ENCODE results near the gene ADAMTS9.

- TF ChIP-seq CTCF (IDR thresholded peaks at IDR 0.05) (no peak), EZH2 (IDR thresholded peaks at IDR 0.05) (no peak), EZH2phosphoT487 (IDR thresholded peaks at IDR 0.05) (no peak)
These were observed 55.8 kb downstream of the ADAMTS9 start for GRCh38 chr3:64631951-64632350.

All from neural progenitor cell (in vitro differentiated cells).